Measurements from ENCODE around the gene ILRUN.

GRCh38 chr6:34697544-34697836 lies 923 bp upstream of the ILRUN start:
- TF ChIP-seq CTCF (IDR thresholded peaks at IDR 0.05; ENCODE audit: insufficient read depth, low read length), result no peak
- TF ChIP-seq POLR2AphosphoS5 (IDR thresholded peaks at IDR 0.05; ENCODE audit: low read depth), result no peak
- no peak for TF ChIP-seq REST (IDR thresholded peaks at IDR 0.05; ENCODE audit: insufficient replicate concordance, low read depth)
